GM21390 (cell line): ENCODE data around the gene AGBL5.
A peak's percentile ranks its signal among the peaks of the same experiment; 100 is the strongest.

Source experiments
- ATAC-seq: cut with Tn5 transposase; IDR thresholded peaks from one replicate; pipeline ENCODE4 v1.9.1; 2021; ENCODE audit not compliant: unreplicated experiment

The AGBL5 gene

DNA sequence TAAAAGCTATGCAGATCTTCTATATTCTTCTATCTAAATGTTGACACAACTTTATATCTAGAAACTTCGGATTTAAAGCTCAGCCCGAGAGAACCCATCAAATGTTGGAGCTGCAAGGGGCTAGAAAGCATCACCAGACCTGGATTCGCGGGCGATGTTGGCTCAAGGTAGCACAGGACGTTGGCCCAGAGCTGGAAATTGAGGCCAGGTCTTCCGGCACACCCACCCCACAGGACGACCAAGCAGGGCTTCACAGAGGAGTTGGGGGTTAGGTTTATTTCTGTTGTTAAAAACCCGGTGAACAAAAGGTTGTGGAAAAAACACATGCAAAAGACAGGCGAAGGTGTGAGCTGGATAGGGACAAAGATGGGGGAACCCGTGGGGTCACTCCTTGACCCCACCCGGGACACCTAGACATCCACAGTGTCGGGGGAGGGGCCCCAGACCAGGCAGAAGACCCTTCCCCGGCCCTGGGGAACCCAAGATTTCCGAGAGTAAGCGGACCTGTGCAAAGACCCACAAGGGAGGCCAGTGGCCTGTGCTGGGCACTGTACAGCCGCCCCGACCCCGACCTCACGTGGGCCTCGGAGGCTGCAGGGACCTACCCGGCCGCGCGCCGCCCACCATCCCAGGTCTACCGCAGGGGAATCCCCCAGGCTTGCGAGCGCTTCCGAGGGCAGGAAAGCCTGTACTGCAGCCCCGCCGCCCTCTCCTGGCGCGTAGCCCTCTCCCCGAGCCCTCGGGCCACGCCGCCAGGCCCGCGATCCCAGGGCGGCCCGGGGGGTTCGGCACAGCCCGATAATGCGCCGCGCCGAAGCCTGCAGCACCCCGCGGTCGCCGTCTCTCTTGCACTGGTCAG lies 1.8 kb upstream of the AGBL5 start:
- ATAC-seq: peak; percentile 21

DNA sequence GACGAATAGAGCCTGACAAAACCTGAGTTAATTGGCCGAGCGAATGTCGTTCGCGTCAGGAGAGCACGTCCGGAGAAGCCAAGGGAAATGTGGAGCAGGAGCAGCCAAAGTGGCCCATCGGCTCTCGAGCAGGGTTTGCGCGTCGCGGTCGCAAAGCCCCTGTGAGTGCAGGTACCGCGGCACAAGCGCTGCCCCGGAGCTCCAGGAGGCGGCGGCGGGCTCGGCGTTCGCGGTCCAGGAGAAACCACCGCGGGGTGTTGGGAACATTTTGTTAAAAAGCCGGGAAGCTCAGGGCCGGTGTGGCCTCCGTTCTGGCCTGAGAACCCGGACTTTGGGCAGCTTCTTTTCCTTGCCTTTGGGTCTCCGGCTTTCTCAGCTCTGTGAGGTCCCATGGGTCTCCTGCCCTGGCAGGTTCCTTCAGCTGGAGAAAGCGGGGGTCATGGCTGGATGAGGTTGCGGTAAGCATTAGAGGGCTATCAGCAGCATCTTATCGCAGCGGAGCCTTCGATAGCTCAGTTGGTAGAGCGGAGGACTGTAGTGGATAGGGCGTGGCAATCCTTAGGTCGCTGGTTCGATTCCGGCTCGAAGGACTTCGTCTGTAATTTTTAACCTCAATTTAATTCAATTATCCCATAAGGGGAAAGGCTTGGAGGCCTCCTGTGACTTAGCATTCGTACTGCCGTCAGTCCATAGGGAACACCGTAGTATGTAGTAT lies 1.0 kb upstream of the AGBL5 start:
- peak; percentile 48 for ATAC-seq

DNA sequence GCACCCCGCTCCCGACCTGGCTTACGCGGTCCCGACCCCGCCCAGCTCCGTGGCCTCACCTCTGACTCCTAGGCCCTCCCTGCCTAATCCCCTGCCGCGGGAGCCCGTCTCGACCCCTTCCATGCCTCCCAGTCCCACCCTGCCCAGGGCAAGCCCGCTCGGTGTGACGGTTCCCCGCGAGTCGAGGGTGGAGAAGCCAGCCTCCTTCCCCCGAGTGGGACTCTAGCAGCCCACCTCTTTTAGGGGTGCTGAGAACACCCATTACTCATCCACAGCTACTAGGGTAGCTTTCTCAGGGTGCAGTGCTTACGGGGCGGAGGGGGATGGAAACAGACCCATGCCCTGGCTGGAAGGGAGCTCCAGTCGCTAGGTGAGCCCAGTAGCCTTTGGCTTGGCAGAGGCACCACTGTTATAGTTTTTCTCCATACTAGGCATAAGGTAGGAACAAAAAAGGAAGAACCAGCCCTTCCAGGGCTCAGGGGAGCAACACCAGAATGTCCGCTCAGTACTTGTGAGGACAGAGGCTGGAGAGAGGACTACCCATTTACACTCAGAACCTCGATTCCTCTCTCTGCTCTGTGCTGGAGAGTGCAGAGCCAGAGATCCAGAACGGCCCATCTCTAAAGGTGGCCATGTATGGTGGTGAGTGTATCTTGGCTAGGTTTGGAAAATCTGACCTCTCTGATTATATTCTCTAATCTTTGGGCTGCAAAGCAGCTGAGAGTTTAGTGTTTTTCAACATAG lies 606 bp downstream of the AGBL5 start:
- no peak for ATAC-seq

DNA sequence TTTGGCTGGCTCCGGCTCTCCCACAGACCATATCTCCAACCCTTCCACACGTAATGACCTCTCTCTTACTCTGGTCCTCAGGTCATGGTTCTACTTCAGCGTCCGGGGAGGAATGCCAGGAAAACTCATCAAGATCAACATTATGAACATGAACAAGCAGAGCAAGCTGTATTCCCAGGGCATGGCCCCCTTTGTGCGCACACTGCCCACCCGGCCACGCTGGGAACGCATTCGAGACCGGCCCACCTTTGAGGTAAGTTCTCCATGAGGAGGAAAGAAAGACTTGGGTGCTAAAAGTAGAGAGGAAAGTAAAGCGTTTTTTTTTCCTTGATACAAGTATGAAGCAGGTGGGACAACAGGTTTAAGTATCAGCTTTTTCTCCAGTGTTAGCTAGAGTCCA lies 1.9 kb downstream of the AGBL5 start:
- ATAC-seq: no peak

DNA sequence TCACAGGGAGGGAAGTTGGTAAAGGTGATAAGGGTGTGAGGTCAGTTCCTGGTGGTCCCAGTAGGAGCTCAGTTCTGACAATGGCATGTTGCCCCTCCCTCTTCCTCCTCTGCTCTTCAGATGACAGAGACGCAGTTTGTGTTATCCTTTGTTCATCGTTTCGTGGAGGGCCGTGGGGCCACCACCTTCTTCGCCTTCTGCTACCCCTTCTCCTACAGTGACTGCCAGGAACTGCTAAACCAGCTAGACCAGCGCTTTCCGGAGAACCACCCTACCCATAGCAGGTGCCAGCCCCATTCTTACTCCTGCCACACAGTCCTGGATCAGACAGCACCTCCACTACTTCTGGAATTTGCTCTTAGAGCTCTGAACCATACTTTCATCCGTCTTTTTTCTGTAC lies 2.3 kb downstream of the AGBL5 start:
- no peak for ATAC-seq

DNA sequence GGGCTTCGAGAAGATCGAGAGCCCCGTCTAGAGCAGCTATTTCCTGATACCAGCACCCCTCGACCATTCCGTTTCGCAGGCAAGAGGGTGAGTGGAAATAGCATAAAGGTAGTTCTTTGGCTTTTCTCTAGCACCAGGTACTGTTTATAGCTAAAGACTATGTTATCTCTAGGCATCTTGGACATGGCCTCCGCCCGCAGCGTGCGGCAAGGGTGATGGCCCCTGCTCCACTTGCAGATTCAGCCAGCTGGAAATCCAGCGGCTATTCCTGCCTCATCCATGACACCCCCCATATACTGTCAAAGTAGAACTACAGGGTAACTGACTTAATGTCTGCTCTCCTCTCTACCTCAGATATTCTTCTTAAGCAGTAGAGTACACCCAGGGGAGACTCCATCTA lies 3.3 kb downstream of the AGBL5 start:
- no peak for ATAC-seq

DNA sequence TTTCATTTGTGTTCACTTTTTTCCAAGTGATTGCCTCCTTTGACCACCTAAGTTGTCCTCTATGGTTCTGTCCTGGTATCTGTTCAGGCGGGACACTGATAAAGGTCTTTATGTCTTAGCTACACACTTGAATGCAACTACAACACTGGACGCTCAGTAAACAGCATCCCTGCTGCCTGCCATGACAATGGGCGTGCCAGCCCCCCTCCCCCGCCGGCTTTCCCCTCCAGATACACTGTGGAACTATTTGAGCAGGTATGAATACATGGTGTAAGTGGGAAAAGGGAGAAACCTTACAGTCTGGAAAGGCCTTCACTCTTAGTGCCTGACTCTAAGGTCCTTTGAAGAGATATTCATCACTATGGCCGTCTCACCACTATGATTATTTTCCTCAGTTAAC lies 5.7 kb downstream of the AGBL5 start:
- no peak for ATAC-seq

DNA sequence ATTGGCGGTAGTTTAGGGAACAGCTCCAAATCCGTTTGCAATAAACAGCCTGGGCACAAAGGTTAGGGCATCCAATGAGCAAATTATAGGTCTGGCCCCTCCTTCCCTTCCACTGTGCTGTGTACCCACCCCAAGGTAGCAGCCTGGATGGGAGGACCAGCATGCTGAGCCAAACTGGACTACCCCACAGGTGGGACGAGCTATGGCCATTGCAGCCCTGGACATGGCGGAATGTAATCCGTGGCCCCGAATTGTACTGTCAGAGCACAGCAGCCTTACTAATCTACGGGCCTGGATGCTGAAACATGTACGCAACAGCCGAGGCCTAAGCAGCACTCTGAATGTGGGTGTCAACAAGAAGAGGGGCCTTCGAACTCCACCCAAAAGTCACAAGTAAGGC lies 6.7 kb downstream of the AGBL5 start:
- ATAC-seq: no peak

DNA sequence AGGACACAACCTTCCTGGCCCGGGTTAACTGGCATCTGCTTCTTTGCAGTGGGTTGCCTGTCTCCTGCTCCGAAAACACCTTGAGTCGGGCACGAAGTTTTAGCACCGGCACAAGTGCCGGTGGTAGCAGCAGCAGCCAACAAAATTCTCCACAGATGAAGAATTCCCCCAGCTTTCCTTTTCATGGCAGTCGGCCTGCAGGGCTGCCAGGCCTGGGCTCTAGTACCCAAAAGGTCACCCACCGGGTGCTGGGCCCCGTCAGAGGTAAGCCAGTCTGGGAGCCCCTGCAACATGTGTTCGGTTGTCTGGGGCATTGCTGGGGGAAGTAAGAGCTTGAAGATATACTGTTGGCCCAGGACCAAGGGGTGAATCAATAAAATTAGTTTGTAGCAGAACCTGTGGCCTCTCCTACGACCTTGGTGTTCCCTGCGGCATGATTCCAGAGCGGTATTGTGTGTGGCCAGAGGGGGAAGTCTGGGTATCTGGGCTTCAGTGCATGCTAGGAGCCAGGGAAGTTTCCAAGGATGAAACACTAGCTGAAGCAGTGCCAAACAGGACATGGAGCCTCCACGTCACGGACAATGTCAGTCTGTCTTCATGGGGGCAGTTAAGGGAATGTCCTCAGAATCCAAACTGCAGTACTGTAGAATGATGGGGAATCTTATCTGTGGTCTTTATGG lies 7.8 kb downstream of the AGBL5 start:
- ATAC-seq: no peak

DNA sequence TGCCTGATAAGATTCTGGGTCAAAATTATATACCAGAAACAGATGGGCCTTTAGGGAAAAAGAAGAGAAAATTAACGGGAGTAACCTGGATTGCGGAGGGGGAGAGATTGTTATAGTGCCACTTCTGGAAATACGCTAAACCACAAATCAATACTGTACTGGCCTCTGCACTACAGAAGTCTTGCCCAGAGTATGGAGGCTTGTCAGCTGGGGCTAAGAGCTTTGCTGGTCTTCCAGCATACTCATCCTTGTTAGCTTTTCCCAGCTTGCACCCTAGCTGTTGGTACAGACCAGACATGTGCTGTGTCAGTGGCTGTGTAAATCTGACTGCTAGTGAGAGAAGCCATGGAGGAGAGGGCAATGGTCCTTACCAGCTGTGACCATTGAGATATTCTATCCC lies 8.9 kb downstream of the AGBL5 start:
- no peak for ATAC-seq

DNA sequence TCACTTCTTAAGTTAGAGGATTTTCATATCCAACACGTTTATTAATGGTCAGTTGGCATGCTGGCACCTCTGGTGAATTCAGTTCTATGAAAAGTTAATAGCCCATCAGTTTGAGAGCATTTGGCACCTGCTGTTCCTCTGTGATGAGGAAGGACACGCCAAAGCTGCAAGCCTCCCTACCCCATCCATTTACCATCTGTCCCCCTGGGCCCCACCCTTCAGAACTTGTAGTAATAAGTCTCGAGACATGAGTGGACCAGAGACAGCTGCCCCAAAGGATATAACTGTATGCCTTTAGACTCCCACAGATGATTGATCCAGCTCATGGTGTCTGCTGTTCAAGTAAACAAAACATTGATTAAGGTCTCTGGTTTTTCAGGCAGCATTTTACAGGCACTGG lies 13.7 kb downstream of the AGBL5 start:
- ATAC-seq: no peak

DNA sequence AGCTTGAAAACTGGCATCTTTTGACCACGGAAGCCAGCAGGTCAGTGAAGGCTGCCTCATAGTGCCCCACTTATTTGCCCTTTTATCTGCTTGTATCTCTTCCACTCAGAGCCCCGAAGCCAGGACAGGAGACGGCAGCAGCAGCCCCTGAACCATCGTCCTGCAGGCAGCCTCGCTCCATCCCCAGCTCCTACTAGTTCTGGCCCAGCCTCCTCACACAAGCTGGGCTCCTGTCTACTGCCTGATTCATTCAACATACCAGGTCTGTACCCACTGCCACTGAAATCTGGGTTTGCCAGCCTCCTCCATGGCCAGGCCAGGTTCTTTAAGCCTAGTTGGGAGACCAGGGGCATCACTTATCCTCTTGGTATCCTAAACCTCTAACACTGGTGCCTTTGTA lies 15.9 kb downstream of the AGBL5 start:
- ATAC-seq: no peak

DNA sequence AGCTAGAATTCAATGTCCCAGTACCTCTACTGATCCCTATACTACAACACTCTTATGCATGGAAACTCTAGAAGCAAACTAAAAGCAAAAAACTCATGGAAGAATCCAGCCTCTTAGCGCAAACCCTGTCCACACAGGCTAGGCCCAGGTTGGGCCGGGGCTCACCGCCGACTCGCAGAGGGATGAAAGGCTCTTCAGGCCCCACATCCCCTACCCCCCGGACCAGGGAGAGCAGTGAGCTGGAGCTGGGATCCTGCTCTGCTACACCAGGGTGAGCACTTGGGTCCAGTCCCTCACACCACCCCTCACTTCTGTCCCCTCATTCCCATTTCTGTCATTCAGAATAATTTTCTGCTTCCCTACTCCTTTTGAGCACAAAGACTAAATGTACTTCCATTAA lies 18.0 kb downstream of the AGBL5 start:
- no peak for ATAC-seq

DNA sequence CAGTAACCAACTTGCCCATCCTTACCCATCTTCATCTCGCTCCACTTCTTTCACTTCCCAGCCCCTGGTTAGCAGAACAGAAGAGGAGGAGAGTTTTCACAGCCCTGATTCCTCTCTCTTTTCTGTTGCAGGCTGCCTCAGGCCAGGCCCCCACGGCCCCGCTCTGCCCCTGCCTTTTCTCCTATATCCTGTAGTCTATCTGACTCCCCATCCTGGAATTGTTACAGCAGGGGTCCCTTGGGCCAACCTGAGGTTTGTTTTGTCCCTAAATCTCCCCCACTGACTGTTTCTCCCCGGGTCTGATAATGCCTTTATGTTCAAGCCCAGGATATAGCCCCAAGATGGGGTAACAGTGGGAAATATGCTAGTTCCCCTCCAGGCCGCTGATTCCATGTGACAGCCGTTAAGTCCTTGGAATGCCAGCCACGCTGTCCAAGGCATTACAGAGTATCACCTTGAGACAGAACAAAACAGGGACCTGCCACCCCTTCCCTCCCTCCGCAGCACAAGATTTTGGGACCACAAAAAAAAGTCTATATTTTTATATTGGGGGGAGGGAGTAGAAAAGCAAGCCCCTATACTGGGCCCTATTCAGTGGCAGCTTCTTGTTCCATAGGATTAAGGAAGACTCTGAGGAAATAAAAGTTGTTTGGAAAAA lies 18.6 kb downstream of the AGBL5 start:
- ATAC-seq: no peak

DNA sequence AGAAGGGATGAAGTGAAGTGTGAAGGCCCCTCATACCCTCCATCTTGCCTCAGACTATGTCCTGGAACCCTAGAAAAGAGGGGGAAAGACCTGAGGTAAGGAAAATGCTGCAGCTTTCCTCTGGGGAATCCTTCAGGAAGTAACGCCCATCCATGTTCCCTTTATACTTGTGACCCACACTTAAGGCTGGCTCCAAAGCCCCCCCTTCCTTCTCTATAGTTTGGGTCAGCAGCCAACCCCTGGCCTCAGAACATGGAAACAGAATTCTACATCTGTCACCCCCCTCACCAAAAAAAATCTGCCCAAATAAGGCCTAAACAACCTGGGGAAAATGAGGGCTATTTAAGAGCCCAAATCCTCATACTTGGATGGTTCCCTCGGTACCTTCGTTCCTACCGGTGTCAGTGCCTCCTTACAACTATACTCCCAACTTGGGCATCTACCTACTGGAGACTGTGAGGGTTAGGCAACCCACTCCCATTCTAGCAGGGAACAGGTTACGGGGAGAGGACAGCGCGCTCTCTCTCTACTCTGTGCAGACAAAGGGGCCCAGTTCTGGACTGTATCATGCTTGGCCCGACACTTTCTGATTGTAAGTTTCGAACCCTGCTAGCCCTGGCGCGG lies 19.3 kb downstream of the AGBL5 start:
- peak; percentile 2 for ATAC-seq

DNA sequence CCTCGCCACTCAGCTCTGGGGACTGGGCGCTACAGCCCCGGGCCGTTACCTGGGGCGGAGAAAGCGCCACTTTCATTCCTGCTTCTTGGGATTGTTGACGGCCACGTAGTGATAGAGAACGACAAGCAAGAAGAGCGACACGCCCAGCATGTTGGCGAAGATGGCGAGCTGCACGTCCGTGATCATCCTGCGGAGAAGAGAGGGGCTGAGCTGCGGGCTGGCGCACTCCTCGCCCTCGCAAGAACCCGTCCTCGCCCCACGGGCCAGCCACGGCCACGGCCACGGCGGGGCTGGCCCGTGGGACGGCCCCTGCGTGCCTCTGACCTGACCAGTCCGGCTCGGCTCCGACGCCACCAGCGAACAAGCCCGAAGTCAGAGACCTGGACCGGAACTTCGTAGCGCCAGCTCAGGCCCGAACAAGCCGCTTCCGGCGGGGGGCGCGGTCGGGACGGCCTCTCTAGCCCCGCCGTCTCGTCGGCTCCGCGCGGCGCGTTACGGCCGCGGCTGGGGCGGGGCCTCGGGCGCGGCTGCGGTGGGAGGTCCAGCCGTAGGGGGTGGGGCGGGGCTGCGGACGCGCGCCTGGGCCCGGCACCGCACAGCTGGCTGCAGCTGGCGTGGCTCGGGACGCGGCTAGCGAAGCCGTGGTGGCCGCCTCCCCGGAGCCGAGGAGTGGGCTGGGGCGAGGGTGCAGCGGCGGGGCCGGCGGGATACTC lies 20.0 kb downstream of the AGBL5 start, which contains the start of gene OST4:
TSS of gene OST4 (minus strand) at position 378 of the 713 bp plus-strand sequence.
- ATAC-seq: peak; percentile 87

DNA sequence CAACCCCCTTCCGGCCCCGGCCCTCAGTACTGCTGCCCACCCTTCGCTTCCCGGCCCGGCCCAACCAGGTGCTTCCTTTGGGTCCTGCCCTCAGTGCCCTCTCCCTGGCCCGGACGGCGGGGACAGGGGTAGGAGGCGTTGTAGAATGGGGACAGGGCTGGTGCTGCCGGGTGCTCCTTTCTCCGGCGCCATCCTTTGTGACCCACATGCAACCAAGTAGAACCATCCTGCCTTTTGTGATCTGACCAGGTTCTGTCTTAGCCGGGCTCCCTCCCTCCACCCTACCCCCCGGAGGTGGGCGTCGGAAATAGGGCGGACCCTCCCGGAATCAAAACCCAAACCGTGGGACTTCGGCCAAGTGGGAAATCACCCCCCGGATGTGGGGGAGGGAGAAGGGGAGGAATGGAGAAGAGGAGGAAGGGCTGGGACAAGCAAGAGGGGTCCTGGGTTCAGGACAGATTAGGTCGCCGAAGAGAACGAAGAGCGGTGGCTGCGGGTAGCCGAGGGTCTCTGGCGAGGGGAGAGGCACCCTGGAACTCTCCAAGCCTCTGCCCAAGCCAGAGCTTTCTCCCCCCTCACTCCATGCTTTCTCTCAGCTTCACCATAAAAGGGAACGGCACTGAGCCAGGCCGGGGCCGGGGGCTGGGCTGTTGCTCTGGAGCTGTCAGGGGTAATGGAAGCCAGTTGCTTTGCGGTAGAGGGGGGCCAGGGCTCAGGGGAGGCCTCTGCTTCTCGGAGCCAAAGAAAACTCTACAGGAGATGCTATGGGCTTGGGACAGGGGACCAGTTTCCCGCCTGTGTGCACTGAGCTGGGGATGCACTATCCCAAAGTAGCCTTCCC lies 20.7 kb downstream of the AGBL5 start:
- peak; percentile 8 for ATAC-seq

DNA sequence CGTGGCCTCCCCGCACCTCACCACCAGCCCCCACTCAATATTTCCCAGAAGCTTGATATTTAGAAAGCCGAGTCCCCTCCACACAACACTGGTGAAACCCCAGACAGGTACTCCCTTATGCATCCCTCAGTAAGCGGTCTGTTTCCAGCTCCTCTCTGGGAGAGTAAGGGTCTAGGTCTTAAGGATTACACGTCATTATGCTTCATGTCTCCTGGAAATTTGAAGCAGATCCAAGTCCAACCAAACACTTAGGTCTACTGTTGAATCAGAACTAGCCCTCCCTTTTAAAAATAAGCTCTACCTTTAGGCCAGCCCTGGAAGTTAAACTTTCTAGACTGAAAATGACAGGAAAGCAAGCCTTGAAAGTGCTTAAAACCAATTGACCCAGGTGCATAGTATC lies 21.5 kb downstream of the AGBL5 start:
- no peak for ATAC-seq

DNA sequence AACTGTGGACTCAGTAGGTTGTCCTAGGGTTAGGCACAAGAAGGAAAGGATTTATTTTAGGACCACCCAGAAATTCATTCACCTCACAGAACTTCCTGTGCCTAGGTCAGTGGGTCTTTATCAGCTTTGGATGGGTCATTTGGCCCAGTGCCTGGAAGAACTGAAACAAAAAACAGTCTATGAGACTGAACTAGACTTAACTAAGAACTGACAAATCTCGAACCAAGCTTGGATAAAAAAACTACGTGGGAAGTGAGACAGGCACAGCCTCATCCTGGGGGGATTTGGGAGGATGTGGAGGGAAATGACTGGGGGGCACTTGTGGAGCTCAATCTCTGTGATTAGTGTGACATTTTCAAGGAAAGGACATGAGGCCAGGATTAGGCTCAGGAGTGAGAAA lies 22.3 kb downstream of the AGBL5 start:
- no peak for ATAC-seq
